Measurements from ENCODE around the gene SLC46A3.
"Not testable (repeated sequence)": the region's sequence is repeated elsewhere in the genome, so short reads cannot be mapped to it uniquely, and the experiment has no call there.

Gene SLC46A3

DNA sequence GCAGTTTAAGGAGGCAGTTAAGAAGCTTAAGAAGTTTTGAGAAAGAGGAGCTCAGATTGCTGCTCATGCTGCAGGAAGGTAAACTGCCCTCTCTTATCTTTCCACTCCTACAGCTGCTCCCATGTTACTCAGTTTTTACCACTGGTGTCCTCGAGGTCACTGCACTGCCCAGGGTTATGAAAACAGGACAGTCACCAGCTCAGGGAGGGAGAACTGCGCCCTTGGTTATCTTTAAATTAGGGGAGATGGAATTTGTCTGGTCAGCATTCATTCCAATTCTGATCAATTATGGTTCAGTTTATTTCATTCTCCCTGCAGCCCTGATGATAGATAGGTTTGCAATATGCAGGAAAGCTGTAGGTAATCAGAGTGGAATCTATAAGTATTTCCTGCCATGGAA is 10.8 kb upstream of the SLC46A3 start:
- DNase-seq = no peak

DNA sequence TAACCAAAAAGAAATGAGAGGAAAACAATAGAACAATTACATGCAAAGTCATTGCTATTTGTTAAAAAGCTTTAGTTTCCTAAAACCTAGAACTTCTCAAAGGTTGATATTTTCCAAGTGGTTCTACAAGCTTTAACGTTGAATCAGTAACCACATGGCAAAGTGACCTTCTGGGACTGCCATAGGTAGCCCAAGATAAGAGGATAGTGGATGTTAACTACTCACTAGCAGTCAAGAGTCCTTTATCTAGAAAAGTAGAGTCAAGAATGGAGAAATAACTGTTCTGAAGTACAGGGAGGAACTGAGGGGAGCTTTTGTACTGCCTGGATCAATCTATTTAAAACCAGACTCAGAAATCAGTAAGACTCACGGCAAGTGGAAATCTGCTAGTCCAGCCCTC is 9.9 kb upstream of the SLC46A3 start:
- DNase-seq = no peak

DNA sequence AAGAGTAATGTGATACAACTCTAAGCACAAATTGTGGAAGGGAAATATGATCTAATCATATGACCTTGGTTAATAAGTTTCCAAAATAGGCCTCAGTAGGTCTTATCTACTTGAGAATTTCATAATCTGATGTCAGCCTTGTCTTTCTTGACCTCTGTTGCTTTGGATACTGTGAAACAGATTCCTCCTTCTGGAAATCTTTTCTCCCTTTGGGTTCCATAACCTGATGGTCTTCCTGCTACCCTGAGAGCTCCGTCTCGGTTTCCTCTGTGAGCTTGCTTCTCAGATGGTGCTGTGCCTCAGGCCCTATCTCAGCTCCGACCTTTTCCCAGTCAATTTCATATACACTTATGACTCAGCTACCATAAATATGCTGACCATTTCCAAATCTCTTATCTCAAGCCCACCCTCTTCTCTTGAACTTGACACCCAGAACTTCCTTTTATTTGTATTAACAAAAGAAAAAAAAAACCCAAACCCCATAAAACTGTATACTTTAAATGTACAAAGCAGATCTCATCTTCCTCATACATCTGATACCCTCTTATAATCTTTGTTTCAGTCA is 6.4 kb upstream of the SLC46A3 start:
- no peak for DNase-seq

DNA sequence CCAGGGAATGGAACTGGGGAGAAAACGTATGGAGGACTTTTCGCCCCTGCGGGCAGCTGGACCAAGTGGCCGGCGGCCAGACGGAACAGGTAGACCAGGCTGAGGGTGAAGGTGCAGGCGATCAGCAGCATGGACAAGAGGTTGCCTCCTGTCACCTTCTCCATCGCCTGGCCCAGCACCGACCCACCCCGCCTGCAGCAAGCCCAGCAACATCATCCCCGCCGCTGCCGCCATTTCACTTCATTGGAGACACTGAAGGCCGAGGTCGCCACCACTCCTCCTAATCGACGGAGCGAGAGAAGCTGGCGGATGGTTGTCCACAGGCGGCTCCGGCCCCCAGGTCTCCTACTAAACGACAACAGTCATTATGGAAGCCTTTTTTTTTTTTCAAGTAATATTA is 5.0 kb upstream of the SLC46A3 start:
- no peak for DNase-seq

DNA sequence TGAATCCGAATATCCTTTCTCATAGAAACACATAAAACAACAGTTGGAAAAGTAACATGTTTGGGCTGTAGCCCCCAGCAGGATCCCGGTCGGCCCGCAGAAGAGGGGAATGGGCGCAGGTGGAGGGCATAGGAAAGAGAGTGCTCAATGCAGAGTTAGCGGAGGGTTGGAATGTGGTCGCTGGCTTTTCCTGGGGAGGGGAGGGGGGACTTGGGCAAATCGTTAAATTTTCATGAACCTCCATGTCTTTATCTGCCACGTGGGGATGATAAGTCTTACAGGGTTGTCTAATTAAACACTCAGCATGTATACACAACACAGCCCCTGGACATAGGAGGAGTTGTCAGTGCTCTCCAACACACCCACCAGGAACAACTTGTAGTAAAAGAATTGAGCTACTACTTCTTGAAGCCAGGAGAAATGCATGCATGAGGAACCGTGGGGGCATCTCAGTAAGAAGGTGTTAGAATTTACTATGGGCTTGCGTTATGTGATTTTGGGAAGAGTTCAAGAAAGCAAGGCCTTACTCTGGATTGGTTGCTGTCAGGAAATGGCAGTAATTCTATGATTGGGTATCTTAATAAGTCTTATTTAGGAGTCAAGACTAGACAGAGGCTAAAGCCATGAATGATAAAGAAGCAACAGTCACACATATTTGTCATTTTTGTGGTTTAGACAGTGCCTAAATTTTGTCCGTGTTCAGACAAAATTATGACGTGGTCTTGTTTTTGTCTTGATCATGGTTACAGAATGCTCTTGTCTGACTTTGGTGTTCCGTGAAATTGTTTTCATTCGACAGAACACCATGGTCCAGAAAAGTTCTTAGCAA is 671 bp upstream of the SLC46A3 start:
- no peak for DNase-seq

DNA sequence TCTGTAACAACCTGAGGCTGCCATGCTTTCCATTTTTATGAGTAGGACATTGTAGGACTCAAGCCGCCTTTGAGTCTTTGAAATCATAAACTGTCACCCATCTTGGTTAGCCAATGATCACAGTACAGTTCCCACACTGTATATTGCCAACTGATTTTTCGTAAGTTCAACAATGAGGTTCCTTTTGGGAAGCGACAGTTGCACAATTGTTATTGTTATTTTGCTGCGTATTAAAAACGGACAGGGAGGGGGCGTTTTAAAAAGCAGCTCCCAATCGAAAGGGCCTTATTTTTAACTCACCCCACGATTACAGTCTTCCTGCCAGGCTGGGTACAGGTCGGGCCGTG is 601 bp downstream of the SLC46A3 start:
- DNase-seq = no peak

DNA sequence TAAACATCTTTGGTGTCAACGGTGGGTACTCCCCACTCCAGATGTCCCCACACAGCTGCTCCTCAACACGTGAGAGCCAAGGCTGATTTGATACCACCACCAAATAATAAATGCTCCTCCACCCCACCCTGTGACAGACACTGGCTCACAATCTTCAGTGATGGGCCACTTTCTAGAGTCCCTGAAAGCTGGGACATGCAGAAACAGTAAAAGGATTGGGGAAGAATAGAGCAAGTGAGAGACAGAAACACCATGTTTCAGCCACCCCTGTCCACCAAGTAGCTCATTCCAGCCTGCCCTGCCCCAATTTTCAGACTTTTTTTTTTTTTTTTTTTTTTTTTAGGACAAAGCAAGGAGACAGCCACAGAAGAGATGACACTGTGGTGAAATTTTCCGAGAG is 1.6 kb downstream of the SLC46A3 start:
- no peak for DNase-seq

DNA sequence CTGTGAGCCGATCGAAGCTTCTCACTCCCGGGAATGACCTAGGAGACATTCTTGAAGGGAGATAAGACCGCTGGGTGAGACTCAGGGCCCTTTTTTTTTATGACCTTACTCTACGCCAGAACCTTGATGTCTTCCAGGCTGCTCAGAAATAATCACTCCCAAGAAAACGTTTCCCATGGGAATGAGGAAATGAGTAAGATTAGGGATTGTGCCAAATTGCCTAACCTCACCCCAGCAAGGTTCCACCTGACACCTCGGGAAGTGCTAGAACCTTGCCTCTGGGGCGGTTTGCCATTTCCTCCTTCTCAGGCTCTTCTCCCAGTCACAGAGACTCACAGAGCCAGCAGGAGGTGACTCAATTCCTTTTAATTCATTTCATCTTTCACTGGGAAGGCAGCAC is 2.3 kb downstream of the SLC46A3 start:
- no peak for DNase-seq

DNA sequence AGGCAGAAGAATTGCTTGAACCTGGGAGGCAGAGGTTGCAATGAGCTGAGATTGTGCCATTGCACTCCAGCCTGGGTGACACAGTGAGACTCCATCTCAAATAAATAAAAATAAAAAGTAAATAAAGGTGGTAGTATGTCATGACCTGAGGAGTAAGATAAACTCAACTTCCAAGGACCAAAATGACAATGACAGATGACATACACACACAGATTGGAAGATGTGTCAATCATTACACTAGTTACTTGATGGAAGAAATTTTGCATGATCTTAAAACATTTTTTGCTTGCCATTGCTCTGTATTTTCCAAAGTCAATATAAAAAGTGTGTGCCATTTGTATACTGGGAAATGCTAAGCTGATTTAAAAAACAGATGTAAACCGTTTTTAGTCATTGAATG is 4.1 kb downstream of the SLC46A3 start:
- no peak for DNase-seq

DNA sequence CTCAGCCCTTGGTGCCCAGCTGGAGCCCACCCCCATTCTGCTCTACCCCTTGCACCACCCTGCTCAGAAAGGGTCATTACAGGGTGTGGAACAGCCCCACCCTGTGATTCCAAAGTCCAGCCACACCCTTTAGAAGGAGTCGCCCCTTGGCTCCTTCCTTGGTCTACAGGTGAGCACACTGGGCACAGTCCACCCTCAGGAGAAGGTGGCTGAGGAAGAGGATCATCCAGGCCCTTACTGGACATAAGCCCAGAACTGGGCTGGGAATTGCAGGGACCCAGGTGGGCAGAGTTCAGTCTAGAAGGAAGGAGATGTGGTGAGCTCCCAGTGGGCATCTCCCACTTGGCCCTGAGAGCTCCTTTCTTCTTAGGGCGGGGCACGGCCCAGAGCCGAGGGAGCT is 8.6 kb downstream of the SLC46A3 start:
- no peak for DNase-seq

DNA sequence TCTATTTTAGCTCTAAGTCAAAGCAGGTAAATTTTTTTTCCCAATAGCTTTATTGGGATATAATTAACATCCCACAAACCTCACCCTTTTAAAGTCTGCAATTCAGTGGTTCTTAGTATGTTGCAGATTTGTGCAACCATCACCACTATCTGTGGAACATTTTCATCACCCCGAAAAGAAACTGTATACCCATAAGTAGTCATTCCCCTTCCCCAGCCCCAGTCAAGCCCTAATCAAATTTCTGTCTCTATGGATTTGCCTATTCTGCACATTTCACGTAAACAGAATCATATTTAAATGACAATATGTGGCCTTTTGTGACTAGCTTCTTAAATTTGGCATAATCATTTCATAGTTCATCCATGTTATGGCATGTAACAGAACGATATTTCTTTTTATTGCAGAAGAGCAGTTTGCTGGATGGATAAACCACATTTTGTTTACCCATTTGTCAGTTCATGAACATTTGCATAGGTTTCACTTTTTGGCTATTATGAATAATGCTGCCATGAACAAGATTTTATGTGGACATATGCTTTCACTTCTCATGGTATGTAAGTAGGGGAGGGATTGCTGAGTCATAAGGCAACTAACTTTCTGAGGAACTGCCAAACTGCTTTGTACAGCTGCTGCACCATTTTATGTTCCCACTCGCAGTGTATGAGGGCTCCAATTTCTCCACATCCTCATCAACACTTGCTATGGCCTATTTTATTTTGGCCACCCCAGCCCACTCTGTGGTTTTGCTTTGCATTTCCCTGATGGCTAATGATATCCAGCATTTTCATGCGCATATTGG is 10.9 kb downstream of the SLC46A3 start:
- DNase-seq = no peak

DNA sequence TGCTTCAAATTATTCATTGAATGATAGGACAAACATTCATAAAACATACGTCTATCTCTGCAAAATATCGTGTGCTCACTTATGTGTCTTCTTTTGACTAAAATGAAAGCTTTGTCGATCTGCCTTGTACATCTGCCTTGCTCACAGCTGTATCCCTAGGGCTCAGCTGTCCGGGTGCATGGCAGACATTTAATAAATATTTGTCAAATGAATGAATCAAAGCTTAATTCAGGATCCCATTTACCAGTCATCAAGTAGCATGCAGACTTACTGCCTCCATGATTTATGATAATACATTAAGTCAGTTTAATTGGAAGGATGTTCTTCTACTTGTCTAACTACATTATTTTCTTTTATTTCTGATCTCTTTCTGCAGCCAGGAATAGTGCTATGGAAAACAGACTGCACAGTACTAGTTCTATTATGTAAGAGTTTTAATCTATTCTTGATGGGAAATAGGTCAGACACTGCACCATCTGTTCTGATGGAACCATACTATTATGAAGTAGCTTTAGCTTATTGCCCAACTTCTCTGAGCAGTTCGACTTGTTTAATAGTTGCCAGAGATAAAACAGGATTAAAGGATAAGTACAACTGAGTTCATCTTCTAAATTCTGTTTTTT is 13.2 kb downstream of the SLC46A3 start:
- DNase-seq = no peak

DNA sequence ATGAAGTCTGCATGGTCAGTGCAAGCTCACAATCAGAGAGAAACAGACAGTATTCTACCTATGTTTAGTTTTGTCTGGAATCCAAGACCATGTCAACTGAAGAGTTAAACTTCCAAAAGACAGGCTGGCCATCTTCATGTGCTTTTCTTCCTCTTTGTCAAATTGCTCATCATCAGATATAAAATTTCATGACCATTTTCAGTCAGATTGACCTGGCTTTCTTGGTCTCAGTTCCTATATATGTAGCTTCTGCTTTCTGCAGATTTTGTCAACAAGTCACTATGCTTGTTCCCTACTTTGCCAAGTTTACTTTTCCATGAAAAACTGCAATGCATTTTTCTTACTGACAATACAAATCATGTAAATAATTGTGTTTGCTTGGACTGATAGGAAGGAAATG is 13.9 kb downstream of the SLC46A3 start:
- DNase-seq = no peak

DNA sequence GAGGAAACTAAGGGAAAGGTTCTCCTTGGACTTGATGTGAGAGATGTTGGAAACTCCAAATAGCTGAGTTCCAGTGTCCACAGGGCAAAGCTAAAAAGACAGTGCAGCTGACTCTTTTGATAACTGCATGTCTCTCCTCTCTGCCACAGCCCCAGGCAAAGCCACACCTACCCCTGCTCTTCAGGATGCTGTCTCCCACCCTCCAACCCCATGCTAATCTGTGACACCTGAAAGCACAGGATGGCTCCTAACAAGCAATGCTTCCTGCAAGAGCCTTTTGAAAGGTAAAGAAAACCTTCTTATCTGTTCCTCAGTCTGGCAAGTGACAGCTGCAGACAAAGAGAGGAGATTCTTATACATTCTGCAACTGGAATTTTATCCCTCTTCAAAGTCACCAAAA is 14.5 kb downstream of the SLC46A3 start:
- no peak for DNase-seq

DNA sequence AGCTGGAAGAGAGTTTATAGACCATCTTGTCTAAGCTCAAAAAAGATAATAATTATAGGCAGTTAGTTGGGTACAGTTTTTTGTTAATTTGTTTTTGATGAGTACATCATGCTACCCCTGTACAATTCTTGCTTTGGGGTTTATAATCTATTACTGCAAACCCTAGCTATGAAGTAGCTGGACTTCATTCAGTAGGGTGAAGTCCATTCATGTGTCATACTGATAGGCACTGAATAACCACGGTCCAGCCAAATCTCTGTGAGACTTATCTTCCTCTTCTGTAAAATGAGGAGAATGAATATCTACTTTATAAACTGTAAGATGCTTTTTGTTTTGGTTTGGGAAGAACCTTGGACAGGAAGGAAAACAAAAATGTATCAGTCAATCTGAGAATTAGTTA is 19.5 kb downstream of the SLC46A3 start:
- no peak for DNase-seq

DNA sequence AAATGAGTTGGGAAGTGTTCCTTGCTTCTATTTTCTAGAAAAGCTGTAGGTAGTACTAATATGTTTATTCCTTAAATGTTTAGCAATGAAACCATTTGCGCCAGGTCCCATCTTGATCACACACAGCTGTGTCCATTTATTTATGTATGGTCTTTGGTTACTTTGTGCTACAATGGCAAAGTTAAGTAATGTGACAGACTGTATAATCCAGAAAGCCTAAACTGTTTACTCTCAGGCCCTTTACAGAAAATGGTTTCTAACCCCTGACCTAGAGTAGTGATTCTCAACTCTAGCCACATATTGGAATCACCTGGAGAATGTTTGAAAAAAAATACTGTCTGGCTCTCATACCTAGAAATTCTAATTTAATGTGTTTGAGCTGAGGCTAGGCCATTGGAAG is 21.3 kb downstream of the SLC46A3 start:
- no peak for DNase-seq

DNA sequence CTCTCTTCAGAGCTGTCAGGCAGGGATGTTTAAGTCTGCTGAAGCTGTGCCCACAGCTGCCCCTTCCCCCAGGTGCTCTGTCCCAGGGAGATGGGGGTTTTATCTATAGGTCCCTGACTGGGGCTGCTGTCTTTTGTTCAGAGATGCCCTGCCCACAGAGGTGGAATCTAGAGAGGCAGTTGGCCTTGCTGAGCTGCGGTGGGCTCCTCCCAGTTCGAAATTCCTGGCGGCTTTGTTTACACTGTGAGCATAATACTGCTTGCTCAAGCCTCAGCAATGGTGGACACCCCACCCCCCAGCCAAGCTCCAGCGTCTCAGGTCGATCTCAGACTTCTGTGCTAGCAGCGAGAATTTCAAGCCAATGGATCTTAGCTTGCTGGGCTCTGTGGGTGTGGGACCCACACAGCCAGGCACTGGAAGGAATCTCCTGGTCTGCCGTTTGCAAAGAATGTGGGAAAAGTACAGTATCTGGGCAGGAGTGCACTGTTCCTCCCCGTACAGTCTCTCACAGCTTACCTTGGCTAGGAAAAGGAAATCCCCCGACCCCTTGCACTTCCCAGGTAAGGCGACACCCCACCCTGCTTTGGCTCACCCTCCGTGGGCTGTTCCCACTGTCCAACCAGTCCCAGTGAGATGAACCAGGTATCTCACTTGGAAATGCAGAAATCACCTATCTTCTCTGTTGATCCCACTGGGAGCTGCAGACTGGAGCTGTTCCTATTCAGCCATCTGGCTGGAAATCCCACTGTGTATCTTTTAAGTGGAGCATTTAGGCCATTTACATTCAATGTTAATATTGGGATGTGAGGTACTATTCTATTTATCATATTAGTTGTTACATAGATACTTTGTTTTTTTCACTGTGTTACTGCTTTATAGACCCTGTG is 24.9 kb downstream of the SLC46A3 start:
- not testable (repeated sequence) for DNase-seq

DNA sequence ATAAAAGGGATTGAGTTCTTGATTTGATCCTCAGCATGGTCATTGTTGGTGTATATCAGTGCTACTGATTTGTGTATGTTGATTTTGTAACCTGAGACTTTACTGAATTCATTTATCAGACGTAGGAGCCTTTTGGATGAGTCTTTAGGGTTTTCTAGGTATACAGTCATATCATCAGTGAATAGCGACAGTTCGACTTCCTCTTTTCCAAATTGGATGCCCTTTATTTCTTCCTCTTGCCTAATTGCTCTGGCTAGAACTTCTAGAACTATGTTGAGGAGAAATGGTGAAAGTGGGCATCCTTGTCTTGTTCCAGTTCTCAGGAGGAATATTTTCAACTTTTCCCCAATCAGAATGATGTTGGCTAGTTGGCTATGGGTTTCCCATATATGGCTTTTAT is 32.9 kb downstream of the SLC46A3 start:
- DNase-seq = no peak

DNA sequence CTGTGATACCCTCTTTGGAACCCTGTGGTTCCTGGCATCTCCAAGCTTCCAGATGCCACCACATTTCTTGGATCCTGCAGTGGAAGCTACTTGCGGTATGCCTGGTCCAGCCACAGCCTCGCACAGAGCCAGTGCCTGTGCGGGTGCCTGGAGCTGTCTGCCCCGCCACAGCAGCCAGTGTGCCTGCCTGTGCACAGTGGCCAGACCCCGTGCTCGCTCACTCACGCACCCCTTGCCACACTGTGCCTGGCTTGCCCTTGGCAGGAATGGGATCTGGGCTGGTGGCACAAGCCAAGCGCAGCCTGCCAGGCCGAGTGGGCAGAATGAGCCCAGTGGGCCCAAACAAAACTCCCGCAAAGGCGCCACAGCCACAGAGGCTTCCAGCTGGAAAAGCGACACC is 33.7 kb downstream of the SLC46A3 start:
- no peak for DNase-seq

DNA sequence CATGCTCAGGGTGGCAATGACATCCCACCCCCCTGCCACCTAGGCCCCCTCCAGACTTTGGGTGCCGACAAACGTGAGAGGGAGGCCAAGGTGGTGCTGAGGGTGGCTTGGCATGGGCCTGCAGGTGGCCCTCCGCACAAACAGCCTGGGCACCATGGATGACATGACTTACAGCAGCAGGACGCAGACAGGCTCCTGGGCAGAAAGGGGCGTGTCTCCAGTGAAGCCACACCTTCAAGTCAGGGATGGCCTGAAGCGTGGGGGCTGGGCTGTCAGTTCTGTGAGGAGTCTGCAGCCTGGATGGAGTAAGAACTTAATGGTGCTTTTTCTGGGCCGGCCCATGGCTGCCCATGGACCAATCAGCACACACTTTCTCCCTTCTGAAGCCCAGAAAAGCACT is 34.5 kb downstream of the SLC46A3 start:
- no peak for DNase-seq

DNA sequence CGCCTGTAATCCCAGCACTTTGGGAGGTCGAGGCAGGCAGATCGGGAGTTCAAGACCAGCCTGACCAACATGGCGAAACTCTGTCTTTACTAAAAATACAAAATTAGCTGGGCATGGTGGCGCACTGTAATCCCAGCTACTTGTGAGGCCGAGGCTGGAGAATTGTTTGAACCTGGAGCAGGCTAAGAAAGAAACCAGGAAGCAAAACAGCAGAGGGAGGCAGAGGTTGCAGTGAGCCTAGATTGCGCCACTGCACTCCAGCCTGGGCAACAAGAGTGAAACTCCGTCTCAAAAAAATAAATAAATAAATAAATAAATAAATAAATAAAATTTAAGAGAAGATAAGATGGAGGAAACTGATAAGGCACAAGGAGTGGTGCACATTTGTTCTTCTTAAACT is 35.6 kb downstream of the SLC46A3 start:
- DNase-seq = not testable (repeated sequence)

DNA sequence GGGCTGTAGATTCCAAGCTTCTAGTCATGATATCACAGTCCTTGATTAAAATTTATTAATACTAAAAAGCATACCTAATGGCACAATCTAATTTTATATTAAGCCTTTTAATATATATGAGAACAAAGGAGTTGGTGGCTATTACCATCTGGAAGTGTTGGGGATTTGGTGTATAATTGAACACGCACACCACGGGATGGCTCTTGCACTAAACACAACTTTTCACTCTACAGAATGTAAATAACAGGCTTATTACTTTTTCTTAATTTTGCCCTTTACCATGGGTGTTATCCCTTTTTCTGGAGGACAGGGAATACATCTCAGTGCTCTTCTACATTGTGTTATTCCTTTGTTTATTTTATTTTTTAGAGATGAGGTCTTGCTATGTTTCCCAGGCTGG is 38.2 kb downstream of the SLC46A3 start:
- no peak for DNase-seq

DNA sequence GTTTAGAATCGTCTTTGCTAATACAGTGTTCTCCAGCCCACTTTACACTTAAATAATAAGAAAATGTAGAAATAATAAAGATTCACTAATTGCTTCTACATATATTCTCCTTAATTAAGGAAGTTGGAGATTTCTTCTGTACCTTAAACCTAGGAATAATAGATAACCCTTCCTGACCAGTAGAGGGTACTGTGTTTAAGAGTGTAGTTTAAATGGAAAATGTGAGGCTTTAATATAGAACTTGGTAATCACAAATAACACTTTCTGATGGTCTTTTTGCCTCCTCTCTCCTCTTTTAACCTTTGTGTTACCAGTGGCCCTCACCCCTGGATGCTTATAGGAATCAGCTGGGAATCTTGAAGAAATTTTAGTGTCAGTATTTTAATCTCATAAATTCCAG is 39.1 kb downstream of the SLC46A3 start:
- no peak for DNase-seq

Measured in NK-92 treated with Interleukin-12 subunit alpha and Interleukin-12 subunit beta, amount 100 ng/mL, for 24 hours (cell line).